Measurements from ENCODE around the gene DCTN3. TPM values are rescaled to one million over a fixed set of nuclear protein-coding genes. Genes with fewer than 3 reads are reported as not detected.

DCTN3 gene
- 100 to 1,000 TPM; 150 to 153 TPM for total RNA-seq

DNA sequence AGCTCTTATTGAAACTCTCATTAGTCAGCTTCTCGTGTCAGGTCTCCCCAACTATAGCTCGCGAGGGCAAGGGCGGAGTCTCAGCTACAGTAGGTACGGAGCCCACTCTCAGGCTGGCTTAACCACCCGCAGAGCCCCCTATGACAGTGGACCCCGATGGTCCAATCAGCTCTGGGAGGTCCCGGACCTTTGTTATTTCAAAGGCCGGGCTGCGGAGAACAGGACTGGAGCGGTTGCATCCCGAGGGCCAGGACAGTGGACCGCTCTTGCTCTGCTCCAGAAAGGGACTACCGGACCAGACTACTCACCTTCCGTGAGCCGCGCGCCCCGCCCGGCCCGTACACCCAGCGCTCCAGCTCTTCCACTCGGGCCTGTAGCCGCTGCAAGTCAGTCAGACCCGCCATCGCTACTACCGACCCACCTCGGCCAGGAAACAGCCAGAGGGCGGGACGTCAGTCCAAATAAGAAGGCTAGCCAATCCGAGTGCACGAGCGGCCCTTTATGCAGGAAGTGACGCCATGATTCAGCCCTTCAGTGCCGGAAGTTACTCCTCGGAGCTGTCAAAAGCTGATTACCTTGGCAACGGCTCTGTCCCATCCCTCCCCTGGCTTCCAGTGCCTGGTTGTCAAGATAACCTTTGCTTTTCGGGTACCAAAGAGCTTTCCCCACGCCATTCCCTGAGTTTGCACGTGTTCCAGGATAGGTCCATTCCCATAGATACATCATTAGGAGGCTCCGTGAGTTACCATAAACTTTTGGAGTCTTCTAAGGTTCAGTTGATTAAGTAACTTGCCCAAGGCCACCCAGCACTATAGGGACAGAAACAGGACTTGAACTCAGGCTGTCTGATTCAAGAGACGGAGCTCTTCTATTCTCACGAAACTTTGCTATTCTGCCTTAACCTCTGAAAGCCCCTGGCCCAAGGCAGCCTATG lies at the start of gene DCTN3:
Gene DCTN3 (minus strand): TSS at position 435 of the 934 bp plus-strand sequence. CDS start 31 bp downstream, at position 404.
- Mint-ChIP-seq H3K36me3 (ENCODE audit: low read depth) (peaks cover 22% of the 10 kb centered on the region), H3K4me3 (peak within 1 kb of the TSS; percentile 96), H3K27me3 (peaks cover 29% of the 10 kb centered on the region), H3K27ac (peak within 1 kb of the TSS; percentile 86), H3K9me3 (no peaks in the 10 kb centered on the region), H3K4me1 (peaks cover 29% of the 10 kb centered on the region)
- peak; percentile 97 for DNase-seq
- POLR2A ChIA-PET: interaction anchor here (0.7 to 1.1 kb wide), 3 partner anchors 15 to 18 kb away, joined by 3 to 4 read pairs (median 3); partner anchors contain the start of gene SIGMAR1
- CTCF ChIA-PET: interaction anchor here (0.8 to 7.3 kb wide), 10 partner anchors 9 to 243 kb away, joined by 3 to 82 read pairs (median 3); partner anchors contain the start of genes MYORG, RPP25L and SIGMAR1

DNA sequence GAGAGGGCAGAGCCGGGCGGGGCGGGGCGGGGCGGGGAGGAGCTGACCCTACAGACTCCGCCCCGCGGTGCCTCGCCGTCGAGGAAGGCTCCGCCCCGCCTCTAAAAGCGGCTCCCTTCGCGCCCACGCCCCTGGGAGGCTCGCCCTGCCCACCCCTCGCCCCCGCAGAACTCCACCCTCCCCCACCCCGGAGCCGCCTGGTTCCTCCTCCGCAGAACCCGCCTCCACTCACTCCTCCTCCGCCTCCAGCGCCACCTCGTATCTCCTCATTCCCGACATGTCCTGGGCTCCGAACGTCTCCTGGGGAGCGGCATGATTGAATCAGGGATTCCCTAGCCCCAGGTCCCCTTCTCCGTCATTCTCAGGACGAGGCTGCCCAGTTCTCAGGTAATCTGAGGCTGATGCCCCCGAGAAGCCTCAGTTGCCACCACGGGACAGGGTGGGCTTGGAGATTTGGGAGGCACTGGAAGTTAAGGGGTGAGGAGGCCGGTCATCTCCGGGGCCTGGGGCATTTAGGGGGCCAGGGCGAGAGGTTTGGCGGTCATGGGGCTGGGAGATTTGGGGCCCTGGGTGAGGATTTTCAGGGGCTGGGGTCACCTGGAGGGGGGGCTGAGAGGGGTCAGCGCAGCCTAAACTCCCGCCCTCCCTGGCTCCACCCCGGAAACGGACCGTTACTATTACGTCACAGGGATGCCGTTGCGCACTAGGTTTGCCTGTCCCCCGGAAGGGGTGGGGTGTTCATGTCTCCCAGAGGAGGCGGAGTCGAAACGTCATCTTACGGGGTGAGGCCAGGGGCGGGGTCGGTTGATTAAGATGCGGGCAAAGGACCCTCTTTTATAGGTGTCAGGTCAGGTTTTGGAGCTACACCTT lies 45.3 kb upstream of the DCTN3 start:
- H3K4me1 Mint-ChIP-seq: peaks cover 56% of the 10 kb centered on the region
- peak overlapping the region; percentile 89 for H3K4me3 Mint-ChIP-seq
- peak; percentile 92 for DNase-seq
- POLR2A ChIA-PET: no interaction called here
- H3K36me3 Mint-ChIP-seq (ENCODE audit: low read depth): peaks cover 43% of the 10 kb centered on the region
- H3K27me3 Mint-ChIP-seq: no peaks in the 10 kb centered on the region
- H3K27ac Mint-ChIP-seq: peak overlapping the region; percentile 96
- CTCF ChIA-PET: interaction anchor here (0.8 to 3.0 kb wide), 9 partner anchors 9 to 53 kb away, joined by 3 to 11 read pairs (median 4); partner anchors contain the start of genes CCL19, GALT, RPP25L and SIGMAR1
- peaks cover 11% of the 10 kb centered on the region for H3K9me3 Mint-ChIP-seq

DNA sequence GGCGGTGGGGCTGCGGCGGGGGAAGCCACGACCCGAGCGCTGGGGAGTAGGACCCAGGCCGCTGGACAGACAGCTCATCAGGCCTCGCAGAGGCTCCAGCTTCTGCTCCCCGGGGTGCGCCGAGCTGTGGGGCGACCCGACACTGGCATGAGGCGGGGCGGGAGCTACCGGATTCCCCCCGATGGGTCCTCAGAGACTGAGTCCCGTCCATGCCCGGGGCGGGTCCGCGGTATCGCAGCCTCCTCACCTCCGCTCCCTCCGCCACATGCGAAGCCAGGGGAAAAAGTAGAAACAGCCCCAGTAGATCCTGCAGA lies 44.7 kb upstream of the DCTN3 start:
- ChIA-PET POLR2A (no interaction called here), CTCF (interaction anchor here (0.8 to 3.0 kb wide), 11 partner anchors 9 to 53 kb away, joined by 3 to 11 read pairs (median 4); partner anchors contain the start of genes CCL19, GALT, RPP25L and SIGMAR1)
- Mint-ChIP-seq H3K27ac (peak overlapping the region; percentile 96), H3K9me3 (peaks cover 8% of the 10 kb centered on the region), H3K4me3 (peak overlapping the region; percentile 89), H3K4me1 (peaks cover 56% of the 10 kb centered on the region), H3K27me3 (no peaks in the 10 kb centered on the region), H3K36me3 (ENCODE audit: low read depth) (peaks cover 46% of the 10 kb centered on the region)
- DNase-seq: no peak

DNA sequence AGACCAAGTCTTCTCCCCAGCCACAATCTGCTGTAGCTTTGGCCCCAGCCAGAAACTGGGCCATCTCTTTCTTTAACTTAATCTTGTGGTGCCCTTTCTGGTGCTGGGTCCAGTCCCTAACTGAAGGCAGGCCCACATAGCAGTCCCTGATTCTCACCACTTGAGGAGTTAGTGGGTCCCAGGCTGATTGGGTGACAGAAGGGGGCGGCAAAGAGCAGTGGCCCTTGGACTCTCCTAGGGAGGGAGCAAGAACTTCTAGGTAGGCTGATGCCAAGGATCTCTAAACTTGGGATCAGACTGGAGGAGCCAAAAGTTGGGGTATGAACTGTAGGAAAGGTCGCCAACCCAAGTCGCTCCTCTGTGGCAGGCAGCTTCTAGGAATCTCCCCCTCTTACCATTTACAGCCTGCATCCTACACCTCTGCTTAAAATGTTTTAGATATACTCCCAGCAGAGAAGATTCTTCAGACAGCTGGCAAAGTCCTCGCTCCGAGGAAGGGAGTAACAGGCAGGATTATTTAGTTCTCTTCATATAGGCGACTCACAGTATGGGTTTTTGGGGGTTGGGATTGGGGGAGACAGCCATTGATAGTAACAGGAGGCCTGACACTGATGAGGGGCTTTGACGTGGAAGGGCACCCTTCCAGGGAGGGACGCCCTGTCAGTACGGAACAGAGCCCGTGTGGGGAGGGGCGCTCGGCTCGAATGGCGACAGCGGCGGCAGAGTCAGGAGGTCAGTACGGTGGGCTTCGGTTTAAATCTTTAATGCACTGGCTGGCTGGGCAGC lies 44.2 kb upstream of the DCTN3 start:
- POLR2A ChIA-PET: no interaction called here
- Mint-ChIP-seq H3K36me3 (ENCODE audit: low read depth) (peaks cover 42% of the 10 kb centered on the region), H3K4me3 (peak overlapping the region; percentile 89), H3K4me1 (peaks cover 56% of the 10 kb centered on the region), H3K27me3 (no peaks in the 10 kb centered on the region), H3K27ac (peak overlapping the region; percentile 96), H3K9me3 (peaks cover 5% of the 10 kb centered on the region)
- CTCF ChIA-PET: interaction anchor here (0.8 to 3.0 kb wide), 13 partner anchors 10 to 52 kb away, joined by 3 to 11 read pairs (median 4); partner anchors contain the start of genes CCL19, GALT, RPP25L and SIGMAR1
- peak; percentile 82 for DNase-seq

DNA sequence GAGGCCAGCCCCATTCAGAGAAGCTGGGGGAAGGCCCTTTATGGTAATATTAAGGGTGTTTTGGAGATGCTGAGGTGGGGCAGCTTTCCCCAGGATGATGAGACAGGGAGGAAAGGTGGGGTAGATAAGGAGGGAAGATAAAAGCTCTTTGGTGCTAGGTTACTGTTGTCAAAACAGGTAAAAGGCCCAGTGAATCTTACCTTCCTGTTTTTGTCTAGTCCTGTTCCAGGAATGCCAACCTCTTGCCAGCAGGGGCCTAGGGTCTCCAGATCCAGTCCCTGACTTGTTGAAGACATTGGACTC lies 43.0 kb upstream of the DCTN3 start:
- H3K4me3 Mint-ChIP-seq: peak overlapping the region; percentile 17
- DNase-seq: peak; percentile 32
- ChIA-PET CTCF (interaction anchor here (0.6 to 3.0 kb wide), 5 partner anchors 17 to 924 kb away, joined by 3 to 11 read pairs (median 7); partner anchors contain the start of gene GALT), POLR2A (no interaction called here)
- H3K4me1 Mint-ChIP-seq: peaks cover 56% of the 10 kb centered on the region
- H3K27ac Mint-ChIP-seq: peak overlapping the region; percentile 96
- H3K36me3 Mint-ChIP-seq (ENCODE audit: low read depth): peaks cover 31% of the 10 kb centered on the region
- H3K9me3 Mint-ChIP-seq: no peaks in the 10 kb centered on the region
- H3K27me3 Mint-ChIP-seq: no peaks in the 10 kb centered on the region

DNA sequence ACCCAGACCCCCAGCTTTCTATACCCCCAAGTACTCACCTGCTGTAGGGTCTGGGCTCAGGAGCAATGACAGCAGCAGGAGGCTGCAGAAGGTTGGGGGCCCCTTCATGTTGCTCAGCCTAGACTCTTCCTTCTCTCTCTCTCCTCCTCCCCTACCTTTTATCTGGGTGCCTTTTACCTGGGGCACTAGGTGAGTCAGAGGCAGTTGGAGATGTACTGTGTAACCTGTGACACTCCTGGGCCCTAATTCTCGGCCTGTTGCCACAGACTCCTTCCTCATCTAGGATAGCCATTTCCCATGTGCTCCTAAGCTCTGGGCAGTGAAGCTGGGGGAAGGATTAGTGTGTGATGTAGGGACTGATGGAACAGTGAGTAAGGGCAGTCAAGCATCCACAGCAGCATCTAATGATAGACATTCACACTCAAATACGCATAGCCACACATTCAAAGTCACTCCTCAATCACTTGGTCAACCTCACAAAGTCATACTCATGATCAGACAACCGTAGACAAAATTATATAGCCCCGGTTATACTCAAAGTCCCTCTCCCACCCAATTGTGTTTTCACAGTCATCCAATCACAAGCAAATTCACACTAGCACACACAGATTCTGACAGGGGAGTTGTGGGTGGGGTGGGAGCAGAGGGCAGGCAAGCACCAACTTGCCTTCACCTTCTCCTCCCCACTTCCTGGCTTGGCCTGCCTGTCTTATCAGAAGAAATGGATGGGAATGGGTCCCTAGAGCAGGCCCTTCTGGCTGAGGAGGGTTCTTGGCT lies 42.4 kb upstream of the DCTN3 start, which contains the start of gene CCL27:
Gene CCL27 (minus strand): TSS at position 132 of the 777 bp plus-strand sequence. CDS start 24 bp downstream, at position 108.
- ChIA-PET CTCF (interaction anchor here (0.6 to 3.0 kb wide), 6 partner anchors 16 to 925 kb away, joined by 3 to 11 read pairs (median 6); partner anchors contain the start of gene GALT), POLR2A (no interaction called here)
- Mint-ChIP-seq H3K4me1 (peaks cover 54% of the 10 kb centered on the region), H3K27ac (peak within 1 kb of the TSS; percentile 96), H3K4me3 (peak within 1 kb of the TSS; percentile 17), H3K36me3 (ENCODE audit: low read depth) (peaks cover 28% of the 10 kb centered on the region), H3K27me3 (no peaks in the 10 kb centered on the region), H3K9me3 (no peaks in the 10 kb centered on the region)
- no peak for DNase-seq

DNA sequence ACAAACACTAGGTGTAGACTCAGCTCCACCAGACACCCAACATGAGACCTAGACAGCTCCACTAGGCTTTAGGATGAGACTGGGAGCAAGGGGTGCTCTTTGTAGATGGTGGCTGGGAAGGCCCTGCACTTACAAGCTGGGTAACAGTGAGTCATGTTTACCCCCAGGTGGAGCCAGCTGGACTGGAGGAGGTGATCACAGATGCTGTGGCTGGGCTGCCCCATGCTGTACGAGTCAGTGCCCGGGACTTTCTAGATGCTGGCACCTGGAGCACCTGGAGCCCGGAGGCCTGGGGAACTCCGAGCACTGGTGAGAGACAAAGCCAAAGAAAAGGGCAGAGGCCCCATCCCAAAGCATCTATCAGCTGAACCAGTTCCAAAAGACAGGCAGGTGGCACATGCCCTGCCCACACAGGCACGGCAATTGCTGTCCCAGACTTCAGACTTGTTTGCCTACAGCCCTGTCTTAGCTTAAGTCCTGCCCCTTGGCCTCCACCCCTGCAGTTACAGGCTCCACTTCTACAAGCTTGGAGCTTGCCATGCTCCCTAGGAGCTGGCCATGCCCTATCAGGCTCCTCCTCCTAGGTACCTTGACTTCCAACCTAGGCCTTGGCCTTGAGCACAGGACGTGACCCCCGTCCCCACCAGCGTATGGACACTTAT lies 39.4 kb upstream of the DCTN3 start:
- Mint-ChIP-seq H3K27ac (no peak overlapping the region), H3K4me3 (no peak overlapping the region), H3K27me3 (no peaks in the 10 kb centered on the region), H3K9me3 (no peaks in the 10 kb centered on the region), H3K4me1 (peaks cover 35% of the 10 kb centered on the region), H3K36me3 (ENCODE audit: low read depth) (peaks cover 24% of the 10 kb centered on the region)
- ChIA-PET CTCF (interaction anchor here (0.9 to 2.2 kb wide), 5 partner anchors 9 to 26 kb away, joined by 3 to 13 read pairs (median 6); partner anchors contain the start of genes GALT and SIGMAR1), POLR2A (no interaction called here)
- DNase-seq: no peak

DNA sequence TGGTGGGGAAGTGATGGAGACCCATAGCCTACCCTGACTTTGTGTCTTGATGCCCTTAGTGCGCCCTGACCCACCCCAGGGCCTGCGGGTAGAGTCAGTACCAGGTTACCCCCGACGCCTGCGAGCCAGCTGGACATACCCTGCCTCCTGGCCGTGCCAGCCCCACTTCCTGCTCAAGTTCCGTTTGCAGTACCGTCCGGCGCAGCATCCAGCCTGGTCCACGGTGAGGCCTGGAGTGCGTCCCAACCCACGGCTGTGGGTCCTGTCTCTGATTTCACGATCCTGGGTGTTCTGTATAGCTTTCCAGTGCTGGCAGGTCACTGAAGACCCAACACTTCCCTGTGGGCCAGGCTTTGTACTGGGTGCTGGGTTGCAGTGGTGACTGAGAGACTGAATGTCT lies 38.2 kb upstream of the DCTN3 start:
- peaks cover 23% of the 10 kb centered on the region for H3K4me1 Mint-ChIP-seq
- H3K27me3 Mint-ChIP-seq: no peaks in the 10 kb centered on the region
- POLR2A ChIA-PET: no interaction called here
- CTCF ChIA-PET: no interaction called here
- peaks cover 22% of the 10 kb centered on the region for H3K36me3 Mint-ChIP-seq (ENCODE audit: low read depth)
- H3K27ac Mint-ChIP-seq: no peak overlapping the region
- no peaks in the 10 kb centered on the region for H3K9me3 Mint-ChIP-seq
- no peak overlapping the region for H3K4me3 Mint-ChIP-seq
- DNase-seq: no peak

DNA sequence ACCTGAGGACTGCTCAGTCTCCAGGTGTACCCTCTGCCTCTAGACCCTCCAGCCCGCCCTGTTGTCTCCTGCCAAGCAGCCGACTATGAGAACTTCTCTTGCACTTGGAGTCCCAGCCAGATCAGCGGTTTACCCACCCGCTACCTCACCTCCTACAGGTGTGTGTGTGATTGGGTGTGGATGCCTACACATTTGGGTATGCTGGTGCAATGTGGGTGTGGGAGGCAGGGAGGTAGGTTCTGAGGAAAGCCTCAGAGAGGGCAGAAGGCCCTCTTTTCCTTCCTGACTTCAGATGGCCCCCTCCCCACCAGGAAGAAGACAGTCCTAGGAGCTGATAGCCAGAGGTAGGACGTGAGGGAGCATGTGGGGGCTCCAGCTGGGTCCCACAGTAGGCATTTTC lies 36.7 kb upstream of the DCTN3 start:
- no peaks in the 10 kb centered on the region for H3K9me3 Mint-ChIP-seq
- no peaks in the 10 kb centered on the region for H3K27me3 Mint-ChIP-seq
- H3K4me1 Mint-ChIP-seq: peaks cover 21% of the 10 kb centered on the region
- H3K4me3 Mint-ChIP-seq: no peak overlapping the region
- H3K27ac Mint-ChIP-seq: no peak overlapping the region
- CTCF ChIA-PET: interaction anchor here (1.1 to 1.6 kb wide), 3 partner anchors 10 to 23 kb away, joined by 3 to 9 read pairs (median 3); partner anchors contain the start of gene GALT
- POLR2A ChIA-PET: no interaction called here
- DNase-seq: no peak
- H3K36me3 Mint-ChIP-seq (ENCODE audit: low read depth): peaks cover 16% of the 10 kb centered on the region

DNA sequence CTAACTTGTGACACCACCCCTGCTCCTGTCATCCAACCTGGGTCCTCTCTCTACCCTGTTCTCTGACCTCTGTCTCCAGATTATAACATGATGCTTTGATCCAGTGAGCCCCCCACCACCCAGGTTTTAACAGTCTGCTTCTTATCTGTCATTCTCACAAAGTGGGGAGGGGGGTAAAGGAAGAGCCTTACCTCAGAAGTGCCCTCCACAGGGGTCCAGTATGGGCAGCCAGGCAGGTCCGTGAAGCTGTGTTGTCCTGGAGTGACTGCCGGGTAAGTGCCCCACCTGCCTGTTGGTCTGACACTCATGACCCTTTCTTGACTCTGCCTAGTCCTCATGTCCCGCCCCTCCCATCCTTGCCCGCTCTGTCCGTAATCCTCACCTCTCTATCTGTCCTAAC lies 35.1 kb upstream of the DCTN3 start:
- POLR2A ChIA-PET: no interaction called here

More for the DNA sequence above, 35.1 kb upstream of the DCTN3 start:
- CTCF ChIA-PET: interaction anchor here (0.6 to 1.6 kb wide), 3 partner anchors 9 to 63 kb away, joined by 3 to 9 read pairs (median 3); partner anchors contain the start of gene GALT
- Mint-ChIP-seq H3K27me3 (no peaks in the 10 kb centered on the region), H3K4me1 (peaks cover 22% of the 10 kb centered on the region), H3K9me3 (no peaks in the 10 kb centered on the region), H3K36me3 (ENCODE audit: low read depth) (peaks cover 13% of the 10 kb centered on the region), H3K4me3 (no peak overlapping the region), H3K27ac (no peak overlapping the region)
- DNase-seq: no peak
